ENCODE data around the gene CNNM2. TPM values are rescaled to one million over a fixed set of nuclear protein-coding genes. Genes with fewer than 3 reads are reported as not detected.
"Not testable (repeated sequence)": the region's sequence is repeated elsewhere in the genome, so short reads cannot be mapped to it uniquely, and the experiment has no call there.

The CNNM2 gene
- total and polyA plus RNA-seq, 2 donors = 5.5 to 9.0 TPM

DNA sequence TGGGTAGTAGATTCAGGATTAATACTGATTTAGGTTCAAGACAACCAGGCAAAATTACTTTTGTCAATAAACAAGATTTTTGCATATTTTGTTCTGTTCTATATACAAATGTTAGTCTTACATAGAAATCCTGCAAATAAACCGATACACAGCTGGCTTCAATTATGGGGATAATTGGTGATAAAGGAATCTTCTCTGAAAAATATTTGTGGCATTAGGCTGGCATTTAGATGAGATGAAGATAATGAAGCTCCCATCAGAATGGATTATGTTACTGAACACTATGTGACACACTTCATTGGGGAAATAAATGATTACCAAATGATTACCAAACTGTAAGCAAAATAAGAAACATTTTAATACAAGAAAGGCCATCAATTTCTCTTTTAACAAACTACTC is 209.1 kb downstream of the CNNM2 start:
- no peak for DNase-seq (ENCODE audit: extremely low spot score)
- 76% methylated on average over 1 of the region's 1 CpG for WGBS
- Histone ChIP-seq H3K4me3 (ENCODE audit: low read depth, low read length) (no peak overlapping the region), H3K27ac (ENCODE audit: low read depth) (no peak overlapping the region), H3K4me1 (ENCODE audit: insufficient read depth) (peaks cover 1% of the 10 kb centered on the region), H3K36me3 (ENCODE audit: insufficient read depth) (no peaks in the 10 kb centered on the region)

DNA sequence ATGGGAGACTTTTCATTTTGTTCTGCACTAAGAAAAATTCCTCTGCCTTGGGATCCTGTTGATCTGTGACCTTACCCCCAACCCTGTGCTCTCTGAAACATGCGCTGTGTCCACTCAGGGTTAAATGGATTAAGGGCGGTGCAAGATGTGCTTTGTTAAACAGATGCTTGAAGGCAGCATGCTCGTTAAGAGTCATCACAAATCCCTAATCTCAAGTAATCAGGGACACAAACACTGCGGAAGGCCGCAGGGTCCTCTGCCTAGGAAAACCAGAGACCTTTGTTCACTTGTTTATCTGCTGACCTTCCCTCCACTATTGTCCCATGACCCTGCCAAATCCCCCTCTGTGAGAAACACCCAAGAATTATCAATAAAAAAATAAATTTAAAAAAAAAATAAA is 212.1 kb downstream of the CNNM2 start:
- DNase-seq (ENCODE audit: extremely low spot score); H3K4me3 ChIP-seq (ENCODE audit: low read depth, low read length); H3K36me3 ChIP-seq (ENCODE audit: insufficient read depth); H3K4me1 ChIP-seq (ENCODE audit: insufficient read depth); H3K27ac ChIP-seq (ENCODE audit: low read depth): not testable (repeated sequence)
- 93% methylated on average over 4 of the region's 5 CpGs for WGBS

DNA sequence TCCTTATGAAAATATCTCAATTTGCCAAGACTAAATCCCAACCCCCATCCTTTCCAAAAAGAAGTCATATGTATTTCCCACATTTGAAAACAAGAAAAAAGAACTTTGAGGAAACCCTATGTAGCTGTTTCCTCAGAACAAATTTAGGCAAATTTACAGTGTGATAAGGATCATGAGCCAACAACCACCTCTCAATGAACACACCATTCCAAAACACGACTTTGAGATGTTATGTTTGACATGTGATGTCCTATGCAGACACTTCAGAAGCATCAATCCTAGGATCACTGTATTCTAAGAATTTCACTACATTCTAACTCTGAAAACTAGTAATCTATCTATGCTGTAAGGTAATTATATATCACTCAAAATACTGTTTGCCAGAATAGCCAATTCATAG is 212.8 kb downstream of the CNNM2 start:
- WGBS = 76% methylated on average over 1 of the region's 1 CpG
- Histone ChIP-seq H3K36me3 (ENCODE audit: insufficient read depth) (peaks cover 3% of the 10 kb centered on the region), H3K4me1 (ENCODE audit: insufficient read depth) (no peaks in the 10 kb centered on the region), H3K4me3 (ENCODE audit: low read depth, low read length) (no peak overlapping the region), H3K27ac (ENCODE audit: low read depth) (no peak overlapping the region)
- no peak for DNase-seq (ENCODE audit: extremely low spot score)

DNA sequence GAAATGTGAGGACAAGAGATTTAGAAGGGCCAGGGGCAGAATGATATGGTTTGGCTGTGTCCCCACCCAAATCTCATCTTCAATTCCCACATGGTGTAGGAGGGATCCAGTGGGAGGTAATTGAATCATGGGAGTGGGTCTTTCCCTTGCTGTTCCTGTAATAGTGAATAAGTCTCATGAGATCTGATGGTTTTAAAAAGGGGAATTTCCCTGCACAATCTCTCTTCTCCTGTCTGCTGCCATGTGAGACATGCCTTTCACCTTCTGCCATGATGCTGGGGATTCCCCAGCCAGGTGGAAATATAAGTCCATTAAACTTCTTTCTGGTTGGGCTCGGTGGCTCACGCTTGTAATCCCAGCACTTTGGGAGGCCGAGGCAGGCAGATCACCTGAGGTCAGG is 217.1 kb downstream of the CNNM2 start:
- DNase-seq (ENCODE audit: extremely low spot score); H3K4me3 ChIP-seq (ENCODE audit: low read depth, low read length); H3K36me3 ChIP-seq (ENCODE audit: insufficient read depth); H3K4me1 ChIP-seq (ENCODE audit: insufficient read depth); H3K27ac ChIP-seq (ENCODE audit: low read depth): not testable (repeated sequence)
- WGBS = 89% methylated on average over 3 of the region's 3 CpGs

DNA sequence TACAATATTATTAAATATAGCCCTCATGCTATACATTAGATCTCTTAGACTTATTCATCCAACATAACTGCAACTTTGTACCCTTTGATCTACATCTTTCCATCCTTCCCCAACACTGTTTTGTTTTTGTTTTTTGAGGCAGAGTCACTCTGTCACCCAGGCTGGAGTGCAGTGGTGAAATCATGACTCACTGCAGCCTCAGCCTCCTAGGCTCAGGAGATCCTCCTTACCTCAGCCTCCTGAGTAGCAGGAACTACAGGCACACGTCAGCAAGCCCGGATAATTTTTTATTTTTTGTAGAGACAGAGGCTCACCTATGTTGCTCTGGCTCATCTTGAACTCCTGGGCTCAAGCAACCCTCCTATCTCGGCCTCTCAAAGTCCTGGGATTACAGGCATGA is 221.7 kb downstream of the CNNM2 start:
- 73% methylated on average over 3 of the region's 3 CpGs for WGBS
- H3K4me1 ChIP-seq (ENCODE audit: insufficient read depth) = no peaks in the 10 kb centered on the region
- DNase-seq (ENCODE audit: extremely low spot score) = no peak
- H3K27ac ChIP-seq (ENCODE audit: low read depth) = no peak overlapping the region
- H3K4me3 ChIP-seq (ENCODE audit: low read depth, low read length) = no peak overlapping the region
- H3K36me3 ChIP-seq (ENCODE audit: insufficient read depth) = peaks cover 2% of the 10 kb centered on the region

Small RNA genes within 50 kb of the gene (small RNA-seq; reads per million reads assigned to genes)
- gene AS3MT (not detected), gene RF00026 (not detected), gene RF02271 (not detected)

Other genes with a start within 250 kb of the CNNM2 start
- gene ARL3, start 203.9 kb upstream of the CNNM2 start, total RNA-seq = 8.5 TPM
- 17.4 TPM for gene ARL3, start 203.9 kb upstream of the CNNM2 start, polyA plus RNA-seq
- gene SFXN2, start 203.7 kb upstream of the CNNM2 start, total RNA-seq = 11.7 TPM
- gene SFXN2, start 203.7 kb upstream of the CNNM2 start, polyA plus RNA-seq = 4.3 TPM
- 30.1 TPM for gene WBP1L, start 174.3 kb upstream of the CNNM2 start, total RNA-seq
- 42.6 TPM for gene WBP1L, start 174.3 kb upstream of the CNNM2 start, polyA plus RNA-seq
- gene CYP17A1, start 80.9 kb upstream of the CNNM2 start, total RNA-seq = not detected
- not detected for gene CYP17A1, start 80.9 kb upstream of the CNNM2 start, polyA plus RNA-seq
- gene BORCS7, start 64.0 kb upstream of the CNNM2 start, total RNA-seq = 35.7 TPM
- 38.2 TPM for gene BORCS7, start 64.0 kb upstream of the CNNM2 start, polyA plus RNA-seq
- 4.1 TPM for gene AS3MT, start 48.8 kb upstream of the CNNM2 start, total RNA-seq
- 3.9 TPM for gene AS3MT, start 48.8 kb upstream of the CNNM2 start, polyA plus RNA-seq

Measured in urinary bladder (tissue), 4 donors.